AG10803 (cell line): Measurements from ENCODE around the gene TDRD10.

ENCODE experiments used
- DNase-seq: peaks from one replicate; pipeline ENCODE4 v3.0.0; 2010; ENCODE audit warnings: low read depth
- H3K4me3 ChIP-seq: 2 replicates; pipeline ENCODE4 v1.5.1; 2011; ENCODE audit warnings: mild to moderate bottlenecking, low read length, control low read depth
- CTCF ChIP-seq: conservative IDR thresholded peaks from 2 replicates; pipeline ENCODE4 v1.5.1; 2011; ENCODE audit warnings: mild to moderate bottlenecking, low read length, control low read depth, inconsistent platforms

Gene TDRD10

GRCh38 chr1:154565876-154566275 lies 63.9 kb downstream of the TDRD10 start:
- TF ChIP-seq CTCF, result no peak
- no peak overlapping the region for H3K4me3 ChIP-seq

GRCh38 chr1:154567386-154568156 lies 65.6 kb downstream of the TDRD10 start, which contains the start of gene CHRNB2:
CHRNB2 (plus strand) TSS chr1:154567778; CDS start chr1:154568045, 267 bp downstream.
- H3K4me3 ChIP-seq, result no peak within 1 kb of the TSS; the same call in 1 of the 2 replicates
- no peak for TF ChIP-seq CTCF
- peak; percentile 18 for DNase-seq

More at GRCh38 chr1:154565876-154566275, 63.9 kb downstream of the TDRD10 start:
- no peak for DNase-seq

- DNase-seq, result no peak
- TF ChIP-seq CTCF, result no peak
- H3K4me3 ChIP-seq, result no peak overlapping the region; the same call in 1 of the 2 replicates
Observed at GRCh38 chr1:154568157-154568815, 66.3 kb downstream of the TDRD10 start.

GRCh38 chr1:154571244-154571963 lies 69.4 kb downstream of the TDRD10 start:
- TF ChIP-seq CTCF, result no peak
- no peak for DNase-seq
- no peak overlapping the region for H3K4me3 ChIP-seq

- no peak overlapping the region for H3K4me3 ChIP-seq
- DNase-seq, result no peak
- TF ChIP-seq CTCF, result no peak
Observed at GRCh38 chr1:154571964-154572288, 69.9 kb downstream of the TDRD10 start.

GRCh38 chr1:154572468-154573167 lies 70.6 kb downstream of the TDRD10 start:
- DNase-seq, result no peak
- no peak for TF ChIP-seq CTCF
- no peak overlapping the region for H3K4me3 ChIP-seq
